Measurements from ENCODE around the gene NR4A1.

NR4A1 gene

DNA sequence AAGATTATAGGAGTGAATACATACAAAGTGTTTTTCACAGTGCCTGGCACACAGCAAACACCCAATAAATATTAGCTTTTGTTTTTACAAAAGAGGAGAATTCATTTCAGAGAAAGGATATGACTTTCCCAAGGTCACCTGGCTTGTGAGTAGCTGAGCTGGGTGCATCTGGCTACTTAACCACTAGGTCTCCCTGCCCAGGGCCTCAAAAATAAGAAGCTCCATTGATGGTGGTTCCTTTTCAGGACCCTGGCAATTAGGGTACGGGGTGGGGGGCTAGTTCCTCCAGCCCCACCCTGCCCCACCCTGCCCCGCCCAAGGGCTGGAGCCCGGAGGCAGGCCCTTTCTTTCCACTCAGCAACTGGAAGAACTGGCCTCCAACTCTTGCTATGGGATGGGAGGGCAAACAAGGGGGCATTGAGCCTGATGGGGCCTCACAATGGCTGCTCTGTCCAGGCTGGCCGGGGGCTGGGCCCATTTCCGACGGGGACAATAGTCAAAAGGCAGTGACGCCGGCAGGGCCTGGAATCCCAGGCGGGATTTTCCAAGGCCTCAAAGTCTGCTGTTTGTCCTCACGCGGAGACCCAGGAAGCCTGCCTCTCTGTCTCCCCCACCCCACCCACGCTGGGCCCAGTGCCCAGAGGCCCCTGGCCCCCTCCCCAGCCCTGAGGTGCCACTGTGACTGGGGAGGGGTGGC is 10.4 kb downstream of the NR4A1 start:
- TF ChIP-seq TAF1 (IDR thresholded peaks at IDR 0.05; ENCODE audit: borderline replicate concordance, insufficient read depth, low read length): no peak
- no peak for TF ChIP-seq SIN3A (IDR thresholded peaks at IDR 0.05; ENCODE audit: borderline replicate concordance, insufficient read depth, low read length)
- TF ChIP-seq FOXP2 (optimal IDR thresholded peaks at IDR 0.05; ENCODE audit: borderline replicate concordance, extremely low read depth, extremely low read length, insufficient read depth): no peak

DNA sequence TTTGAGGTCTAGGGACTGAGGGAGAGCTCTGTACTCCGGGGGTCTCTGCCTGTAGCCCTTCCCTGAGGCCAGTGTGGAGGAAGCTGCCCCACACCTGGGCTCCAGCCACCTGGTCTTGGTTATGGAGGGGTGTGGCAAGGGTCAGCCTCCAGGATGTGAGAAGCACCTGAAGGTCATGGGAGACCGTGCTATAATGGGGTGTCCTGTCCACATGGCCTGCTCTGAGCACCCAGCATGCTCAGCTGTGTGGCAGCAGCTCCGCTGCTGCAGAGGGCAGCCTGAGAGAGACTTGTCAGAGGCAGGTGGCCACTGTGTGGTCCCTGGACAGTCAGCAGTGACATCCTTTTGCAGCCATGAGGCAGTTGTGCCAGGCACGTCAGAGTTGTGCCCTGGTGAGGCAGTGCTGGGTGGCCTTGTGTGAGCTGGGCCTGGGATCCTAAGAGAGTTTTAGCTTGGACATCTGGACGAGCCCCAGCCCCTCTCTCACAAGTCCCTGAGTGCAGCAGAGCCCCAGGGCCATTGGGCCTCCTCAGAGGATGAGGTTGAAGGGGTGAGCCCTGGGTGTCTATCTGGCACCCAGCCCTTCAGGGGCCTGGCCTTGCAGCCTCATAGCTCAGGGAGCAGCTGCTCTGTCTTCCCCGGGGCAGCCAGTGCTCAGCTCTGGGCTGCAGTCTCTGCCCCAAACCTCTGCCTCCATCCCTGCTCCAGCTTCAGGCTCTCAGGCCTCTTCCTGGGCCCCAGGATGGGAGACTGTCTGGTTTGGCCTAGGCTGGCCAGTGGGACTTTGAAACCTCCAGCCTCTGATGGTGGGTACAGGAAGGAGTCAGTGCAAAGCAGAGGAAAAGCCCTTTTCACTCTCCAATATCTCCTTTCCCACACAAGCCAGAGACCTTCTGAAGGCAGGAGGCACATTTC is 11.2 kb downstream of the NR4A1 start:
- TF ChIP-seq FOXP2 (optimal IDR thresholded peaks at IDR 0.05; ENCODE audit: borderline replicate concordance, extremely low read depth, extremely low read length, insufficient read depth): no peak
- no peak for TF ChIP-seq TAF1 (IDR thresholded peaks at IDR 0.05; ENCODE audit: borderline replicate concordance, insufficient read depth, low read length)
- TF ChIP-seq, protein P1, sequence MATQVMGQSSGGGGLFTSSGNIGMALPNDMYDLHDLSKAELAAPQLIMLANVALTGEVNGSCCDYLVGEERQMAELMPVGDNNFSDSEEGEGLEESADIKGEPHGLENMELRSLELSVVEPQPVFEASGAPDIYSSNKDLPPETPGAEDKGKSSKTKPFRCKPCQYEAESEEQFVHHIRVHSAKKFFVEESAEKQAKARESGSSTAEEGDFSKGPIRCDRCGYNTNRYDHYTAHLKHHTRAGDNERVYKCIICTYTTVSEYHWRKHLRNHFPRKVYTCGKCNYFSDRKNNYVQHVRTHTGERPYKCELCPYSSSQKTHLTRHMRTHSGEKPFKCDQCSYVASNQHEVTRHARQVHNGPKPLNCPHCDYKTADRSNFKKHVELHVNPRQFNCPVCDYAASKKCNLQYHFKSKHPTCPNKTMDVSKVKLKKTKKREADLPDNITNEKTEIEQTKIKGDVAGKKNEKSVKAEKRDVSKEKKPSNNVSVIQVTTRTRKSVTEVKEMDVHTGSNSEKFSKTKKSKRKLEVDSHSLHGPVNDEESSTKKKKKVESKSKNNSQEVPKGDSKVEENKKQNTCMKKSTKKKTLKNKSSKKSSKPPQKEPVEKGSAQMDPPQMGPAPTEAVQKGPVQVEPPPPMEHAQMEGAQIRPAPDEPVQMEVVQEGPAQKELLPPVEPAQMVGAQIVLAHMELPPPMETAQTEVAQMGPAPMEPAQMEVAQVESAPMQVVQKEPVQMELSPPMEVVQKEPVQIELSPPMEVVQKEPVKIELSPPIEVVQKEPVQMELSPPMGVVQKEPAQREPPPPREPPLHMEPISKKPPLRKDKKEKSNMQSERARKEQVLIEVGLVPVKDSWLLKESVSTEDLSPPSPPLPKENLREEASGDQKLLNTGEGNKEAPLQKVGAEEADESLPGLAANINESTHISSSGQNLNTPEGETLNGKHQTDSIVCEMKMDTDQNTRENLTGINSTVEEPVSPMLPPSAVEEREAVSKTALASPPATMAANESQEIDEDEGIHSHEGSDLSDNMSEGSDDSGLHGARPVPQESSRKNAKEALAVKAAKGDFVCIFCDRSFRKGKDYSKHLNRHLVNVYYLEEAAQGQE (IDR thresholded peaks at IDR 0.05; ENCODE audit: insufficient read depth in 1 of 2, low read depth in 2 of 2, low read length in 2 of 2): no peak
- TF ChIP-seq SIN3A (IDR thresholded peaks at IDR 0.05; ENCODE audit: borderline replicate concordance, insufficient read depth, low read length): no peak
- TF ChIP-seq POLR2AphosphoS5 (IDR thresholded peaks at IDR 0.05; ENCODE audit: low read depth, low read length): no peak

DNA sequence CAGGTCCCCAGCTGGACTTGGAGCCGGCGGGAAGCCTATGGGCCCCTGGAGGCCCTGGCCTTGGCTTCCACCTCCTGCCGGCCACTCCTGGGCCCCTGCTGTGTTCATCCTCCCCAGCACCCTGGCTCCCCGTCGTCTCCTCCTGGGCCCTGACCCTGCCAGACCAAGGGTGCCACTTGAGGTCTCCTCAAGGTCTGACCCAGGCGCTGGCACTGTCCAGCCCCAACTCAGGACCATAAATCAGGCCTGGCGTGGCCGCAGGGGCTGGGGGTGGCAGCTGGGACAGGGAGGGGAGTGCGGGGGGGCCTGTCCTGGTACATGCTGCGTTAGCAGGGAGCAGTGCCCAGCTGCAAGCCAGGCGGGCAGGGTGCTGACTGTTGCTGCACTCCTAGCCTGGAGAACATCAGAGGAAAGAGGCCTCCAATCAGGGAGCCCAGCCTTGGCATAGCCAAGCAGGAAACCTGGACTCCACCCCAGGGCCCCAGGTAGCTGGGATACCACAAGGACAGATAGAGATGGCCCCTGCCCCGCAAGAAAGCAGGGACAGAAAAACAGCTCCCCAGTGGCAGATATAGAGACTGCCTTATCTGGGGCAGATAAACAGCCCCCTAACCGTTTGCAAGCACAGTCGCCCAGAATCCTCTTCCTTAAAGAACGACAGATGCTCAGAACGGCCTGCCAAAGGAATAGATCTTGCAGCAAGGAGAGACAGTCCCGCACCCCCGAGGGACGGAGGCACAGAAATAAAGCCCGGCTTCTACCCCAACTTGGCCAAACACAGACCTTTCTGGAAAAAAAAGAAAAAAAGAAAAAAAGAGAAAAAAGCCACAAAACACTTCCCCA is 12.1 kb downstream of the NR4A1 start:
- TF ChIP-seq FOXP2 (optimal IDR thresholded peaks at IDR 0.05; ENCODE audit: borderline replicate concordance, extremely low read depth, extremely low read length, insufficient read depth) (no peak), POLR2AphosphoS5 (IDR thresholded peaks at IDR 0.05; ENCODE audit: low read depth, low read length) (no peak), SIN3A (IDR thresholded peaks at IDR 0.05; ENCODE audit: borderline replicate concordance, insufficient read depth, low read length) (no peak), TAF1 (IDR thresholded peaks at IDR 0.05; ENCODE audit: borderline replicate concordance, insufficient read depth, low read length) (no peak)
- TF ChIP-seq, protein P1 (IDR thresholded peaks at IDR 0.05; ENCODE audit: insufficient read depth in 1 of 2, low read depth in 2 of 2, low read length in 2 of 2): no peak

GRCh38 chr12:52063981-52064649 is 12.9 kb downstream of the NR4A1 start:
- TF ChIP-seq POLR2AphosphoS5 (IDR thresholded peaks at IDR 0.05; ENCODE audit: low read depth, low read length) (no peak), FOXP2 (optimal IDR thresholded peaks at IDR 0.05; ENCODE audit: borderline replicate concordance, extremely low read depth, extremely low read length, insufficient read depth) (no peak), SIN3A (IDR thresholded peaks at IDR 0.05; ENCODE audit: borderline replicate concordance, insufficient read depth, low read length) (no peak), TAF1 (IDR thresholded peaks at IDR 0.05; ENCODE audit: borderline replicate concordance, insufficient read depth, low read length) (no peak)
- TF ChIP-seq, protein P1 (IDR thresholded peaks at IDR 0.05; ENCODE audit: insufficient read depth in 1 of 2, low read depth in 2 of 2, low read length in 2 of 2): no peak

Measured in PFSK-1 (cell line).